ENCODE measurements around the gene DIS3L2. TPM values are rescaled to one million over a fixed set of nuclear protein-coding genes. Genes with fewer than 3 reads are reported as not detected.

Gene DIS3L2
- total RNA-seq, 3 donors from 2014 or later (not counting 1 experiment from before 2014, with no cell fraction given), result 56.4 to 63.6 (median 59.4) TPM

DNA sequence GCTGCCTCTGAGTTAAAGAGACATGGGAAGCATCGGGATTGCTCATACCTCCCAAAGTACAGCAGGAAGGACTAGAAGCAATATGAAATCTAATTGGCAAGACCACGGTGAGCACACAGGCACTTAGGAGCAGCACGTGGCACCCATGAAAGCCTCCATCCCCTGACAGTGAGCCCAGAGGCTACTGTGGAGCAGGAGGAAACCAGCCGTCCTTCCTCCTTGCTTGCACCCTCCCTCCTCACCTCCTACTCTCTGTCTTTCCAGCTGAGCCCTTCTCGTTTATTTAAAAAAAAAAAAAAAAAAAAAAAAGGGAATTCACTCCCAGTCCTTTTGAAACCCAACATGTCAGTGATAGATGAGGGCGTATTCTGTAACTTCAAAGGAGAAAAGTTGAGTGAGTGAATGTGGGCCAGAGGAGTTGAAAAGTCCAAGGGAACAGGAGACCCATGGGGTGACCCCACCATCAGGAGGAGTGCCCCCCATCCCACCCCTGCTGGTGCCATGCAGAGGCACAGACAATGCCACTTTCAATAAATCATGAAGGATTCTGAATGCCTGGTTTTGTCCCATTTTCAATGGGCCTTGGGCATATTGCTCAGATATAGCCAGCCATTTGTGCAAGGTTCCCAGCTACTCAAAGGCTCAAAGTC is 320.5 kb downstream of the DIS3L2 start:
- WGBS (ENCODE audit: insufficient coverage), result 92% methylated on average over 5 of the region's 6 CpGs
- no peak overlapping the region for H3K4me3 Mint-ChIP-seq
- Histone ChIP-seq H3K27me3 (ENCODE audit: control insufficient read depth, insufficient read depth, low read length) (no peaks in the 10 kb centered on the region), H3K36me3 (ENCODE audit: control insufficient read depth, insufficient read depth, low read length) (no peaks in the 10 kb centered on the region), H3K4me1 (ENCODE audit: control insufficient read depth, insufficient read depth, low read length) (peaks cover 5% of the 10 kb centered on the region), H3K9me3 (ENCODE audit: control insufficient read depth, insufficient read depth, low read length) (no peaks in the 10 kb centered on the region), H3K27ac (ENCODE audit: low read length) (no peak overlapping the region), H3K4me3 (ENCODE audit: low read length) (no peak overlapping the region)
- H3K4me1 Mint-ChIP-seq, result peaks cover 21 to 24% of the 10 kb centered on the region in 2 donors
- H3K9me3 Mint-ChIP-seq, result no peaks in the 10 kb centered on the region
- no peaks in the 10 kb centered on the region for H3K27me3 Mint-ChIP-seq (ENCODE audit: low read depth in 2 of 2)
- H3K36me3 Mint-ChIP-seq, result no peaks in the 10 kb centered on the region
- no peak for ATAC-seq
- TF ChIP-seq CTCF (IDR thresholded peaks at IDR 0.05), result no peak
- no peak for DNase-seq
- intact Hi-C loops (cut with micrococcal nuclease), result no loop called here
- no peak overlapping the region for H3K27ac Mint-ChIP-seq

- TF ChIP-seq CTCF (IDR thresholded peaks at IDR 0.05), result no peak
- no peak for ATAC-seq
- no peaks in the 10 kb centered on the region for H3K9me3 Mint-ChIP-seq
- no peaks in the 10 kb centered on the region for H3K27me3 ChIP-seq (ENCODE audit: control insufficient read depth, insufficient read depth, low read length)
- peaks cover 5% of the 10 kb centered on the region for H3K4me1 ChIP-seq (ENCODE audit: control insufficient read depth, insufficient read depth, low read length)
- WGBS (ENCODE audit: insufficient coverage), result 98% methylated on average over 9 of the region's 9 CpGs
- H3K27ac Mint-ChIP-seq, result no peak overlapping the region
- no peak for DNase-seq
- H3K9me3 ChIP-seq (ENCODE audit: control insufficient read depth, insufficient read depth, low read length), result no peaks in the 10 kb centered on the region
- no peaks in the 10 kb centered on the region for H3K36me3 ChIP-seq (ENCODE audit: control insufficient read depth, insufficient read depth, low read length)
- no peak overlapping the region for H3K27ac ChIP-seq (ENCODE audit: low read length)
- H3K4me1 Mint-ChIP-seq, result peaks cover 21 to 24% of the 10 kb centered on the region in 2 donors
- intact Hi-C loops (cut with micrococcal nuclease), result no loop called here
- H3K4me3 Mint-ChIP-seq, result no peak overlapping the region
- H3K4me3 ChIP-seq (ENCODE audit: low read length), result no peak overlapping the region
- no peaks in the 10 kb centered on the region for H3K36me3 Mint-ChIP-seq
- H3K27me3 Mint-ChIP-seq (ENCODE audit: low read depth in 2 of 2), result no peaks in the 10 kb centered on the region
Measured at GRCh38 chr2:232282508-232283055, 321.1 kb downstream of the DIS3L2 start.

- H3K27me3 Mint-ChIP-seq (ENCODE audit: low read depth in 2 of 2), result no peaks in the 10 kb centered on the region
- Histone ChIP-seq H3K4me1 (ENCODE audit: control insufficient read depth, insufficient read depth, low read length) (peaks cover 5% of the 10 kb centered on the region), H3K27me3 (ENCODE audit: control insufficient read depth, insufficient read depth, low read length) (no peaks in the 10 kb centered on the region), H3K9me3 (ENCODE audit: control insufficient read depth, insufficient read depth, low read length) (no peaks in the 10 kb centered on the region), H3K36me3 (ENCODE audit: control insufficient read depth, insufficient read depth, low read length) (no peaks in the 10 kb centered on the region), H3K4me3 (ENCODE audit: low read length) (no peak overlapping the region), H3K27ac (ENCODE audit: low read length) (no peak overlapping the region)
- no peak for TF ChIP-seq CTCF (IDR thresholded peaks at IDR 0.05)
- peak overlapping the region in 1 of 2 donors; percentile 35 for H3K27ac Mint-ChIP-seq
- ATAC-seq (no peak), DNase-seq (no peak)
- H3K4me1 Mint-ChIP-seq, result peaks cover 16 to 24% of the 10 kb centered on the region in 2 donors
- H3K36me3 Mint-ChIP-seq, result no peaks in the 10 kb centered on the region
- H3K4me3 Mint-ChIP-seq, result no peak overlapping the region
- 59% methylated on average over 4 of the region's 5 CpGs for WGBS (ENCODE audit: insufficient coverage)
- intact Hi-C loops (cut with micrococcal nuclease), result no loop called here
- H3K9me3 Mint-ChIP-seq, result no peaks in the 10 kb centered on the region
Measured at GRCh38 chr2:232286001-232286868, 324.7 kb downstream of the DIS3L2 start.
